Left forelimb (tissue), 1 donor: ENCODE measurements around the gene ERC1.
"Not testable (repeated sequence)": the region's sequence is repeated elsewhere in the genome, so short reads cannot be mapped to it uniquely, and the experiment has no call there.

Source experiments
- DNase-seq: peaks from one replicate; pipeline ENCODE4 v3.0.0-alpha.2; 2018; ENCODE audit warnings: low spot score

ERC1 gene

DNA sequence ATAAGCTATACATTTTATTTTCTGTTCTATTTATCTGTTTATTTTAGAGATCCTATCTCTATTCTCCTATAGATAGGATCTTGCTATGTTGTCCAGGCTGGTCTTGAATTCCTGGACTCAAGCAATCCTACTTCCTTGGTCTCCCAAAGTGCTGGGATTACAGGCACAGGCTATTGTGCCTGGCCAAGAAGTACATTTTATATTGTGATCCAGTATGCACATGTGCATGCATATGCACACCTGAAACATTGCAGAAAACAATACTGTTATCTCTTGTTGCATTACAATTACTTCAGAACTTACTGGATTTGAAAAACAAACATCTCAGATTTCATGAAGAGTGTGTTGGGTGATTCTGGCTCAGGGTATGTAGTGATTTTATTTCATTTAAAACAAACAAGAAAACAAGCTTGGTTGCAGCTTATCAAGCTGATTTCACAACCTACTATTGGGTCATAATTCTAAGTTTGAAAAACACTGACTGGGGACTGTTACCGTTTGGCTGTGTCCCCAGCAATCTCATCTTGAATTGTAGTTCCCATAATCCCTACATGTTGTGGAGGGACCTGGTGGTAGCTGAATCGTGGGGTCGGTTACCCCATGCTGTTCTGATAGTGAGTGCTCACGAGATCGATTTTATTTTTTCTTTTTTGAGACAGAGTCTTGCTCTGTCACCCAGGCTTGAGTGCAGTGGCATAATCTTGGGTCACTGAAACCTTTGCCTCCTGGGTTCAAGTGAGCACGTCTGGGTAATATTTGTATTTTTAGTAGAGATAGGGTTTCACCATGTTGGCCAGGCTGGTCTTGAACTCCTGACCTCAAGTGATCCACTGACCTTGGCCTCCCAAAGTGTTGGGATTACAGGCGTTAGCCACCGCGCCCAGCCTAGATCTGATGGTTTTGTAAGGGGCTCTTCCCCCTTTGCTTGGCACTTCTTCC is 31.3 kb downstream of the ERC1 start:
- no peak for DNase-seq

DNA sequence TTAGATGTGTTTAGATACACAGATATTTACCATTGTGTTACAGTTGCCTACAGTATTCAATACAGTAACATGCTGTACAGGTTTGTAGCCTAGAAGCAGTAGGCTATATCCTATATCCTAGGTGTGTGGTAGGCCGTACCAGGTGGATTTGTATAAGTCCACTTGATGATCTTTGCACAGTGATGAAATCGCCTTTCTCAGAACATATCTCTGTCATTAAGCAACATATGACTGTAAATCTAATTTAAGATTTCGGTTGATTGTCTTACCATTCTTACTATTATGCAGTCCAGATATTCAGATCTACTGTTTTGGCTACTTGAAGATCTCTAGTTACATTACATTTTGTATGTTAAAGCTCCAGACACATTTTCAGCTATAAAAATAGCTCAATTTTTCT is 39.8 kb downstream of the ERC1 start:
- DNase-seq = no peak

DNA sequence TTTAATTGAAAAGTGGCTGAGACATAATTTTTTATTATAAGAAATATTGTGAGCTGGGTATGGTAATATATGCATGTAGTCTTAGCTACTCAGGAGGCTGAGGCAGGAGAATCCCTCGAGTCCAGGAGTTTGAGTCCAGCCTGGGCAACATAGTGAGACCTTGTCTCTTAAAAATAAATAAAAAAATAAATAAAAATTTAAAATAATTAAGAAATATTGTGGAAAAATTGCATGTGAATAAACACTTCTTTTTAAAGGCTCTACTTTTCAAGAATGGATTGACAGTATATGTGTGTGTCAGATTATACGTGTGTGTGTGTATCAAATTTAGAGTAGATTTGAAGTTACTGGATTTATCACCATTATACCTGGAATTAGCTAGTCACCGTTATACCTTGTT is 43.2 kb downstream of the ERC1 start:
- DNase-seq = no peak

DNA sequence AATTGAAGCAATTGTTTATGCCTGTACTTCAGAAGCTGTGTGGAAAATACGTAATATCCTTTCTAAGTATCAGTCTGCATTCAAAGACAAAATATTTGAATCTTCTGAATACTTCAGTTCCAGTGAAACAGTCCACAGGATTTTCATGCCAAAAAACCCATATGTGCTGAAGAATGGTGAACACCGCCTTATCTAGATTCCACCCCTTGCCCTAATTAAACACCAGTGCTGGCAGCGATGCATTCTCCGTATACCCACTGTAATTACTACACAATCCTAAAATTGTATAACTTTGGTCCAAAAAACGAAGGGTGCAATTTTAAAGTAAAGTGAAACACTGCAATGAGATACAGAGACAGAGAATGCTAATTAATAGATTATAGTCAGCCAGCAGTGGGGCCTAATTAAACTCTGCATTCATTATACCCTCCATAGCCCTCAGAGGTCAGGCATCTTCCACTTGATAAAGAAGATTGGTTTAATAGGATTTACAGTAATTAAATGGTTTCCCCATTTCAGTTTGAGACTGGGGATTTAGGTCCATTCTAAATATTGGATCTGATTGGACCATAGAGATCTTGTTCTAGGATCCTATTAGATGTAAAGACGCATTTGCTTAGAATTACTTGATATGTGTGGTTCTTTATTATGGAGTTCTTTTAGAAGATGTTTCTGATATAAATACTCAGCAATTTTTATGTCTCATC is 43.9 kb downstream of the ERC1 start:
- DNase-seq = no peak

DNA sequence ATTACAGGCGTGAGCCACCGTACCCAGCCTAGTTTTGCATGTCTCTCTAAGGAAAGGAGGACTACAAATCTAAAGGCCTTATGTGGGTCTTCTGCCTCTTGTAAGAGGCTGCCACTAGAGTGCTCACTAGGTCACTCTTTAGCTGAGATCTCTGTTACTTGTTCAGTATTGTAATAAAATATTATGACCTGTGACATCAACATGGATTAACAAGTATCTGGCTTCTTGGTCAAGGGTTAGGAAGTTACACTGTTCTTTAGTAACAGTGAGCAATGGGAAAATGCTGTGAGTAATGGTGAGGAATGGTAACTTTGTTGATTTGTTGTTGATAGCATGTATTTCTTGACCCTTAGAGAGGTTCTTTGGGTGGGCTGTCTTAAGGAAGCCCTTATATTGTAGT is 50.5 kb downstream of the ERC1 start:
- no peak for DNase-seq

DNA sequence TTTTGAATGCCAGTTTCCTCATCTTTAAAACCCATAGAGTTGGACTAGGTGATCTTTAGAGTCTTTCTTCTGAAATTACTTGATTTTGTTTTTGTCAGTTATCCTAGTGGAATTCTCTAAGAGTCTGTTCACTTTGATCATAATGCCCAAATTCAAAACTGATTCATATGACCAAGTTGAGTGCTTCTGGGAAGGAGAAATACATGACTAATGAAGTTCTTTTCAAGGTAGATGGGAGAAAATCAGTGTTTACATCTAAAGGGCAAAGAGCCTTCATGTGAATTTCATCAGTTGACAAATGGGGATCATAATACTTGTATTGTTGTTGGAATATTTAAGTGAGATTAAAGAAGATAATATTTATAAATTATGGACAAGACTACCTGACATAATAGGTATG is 53.2 kb downstream of the ERC1 start:
- DNase-seq = no peak

DNA sequence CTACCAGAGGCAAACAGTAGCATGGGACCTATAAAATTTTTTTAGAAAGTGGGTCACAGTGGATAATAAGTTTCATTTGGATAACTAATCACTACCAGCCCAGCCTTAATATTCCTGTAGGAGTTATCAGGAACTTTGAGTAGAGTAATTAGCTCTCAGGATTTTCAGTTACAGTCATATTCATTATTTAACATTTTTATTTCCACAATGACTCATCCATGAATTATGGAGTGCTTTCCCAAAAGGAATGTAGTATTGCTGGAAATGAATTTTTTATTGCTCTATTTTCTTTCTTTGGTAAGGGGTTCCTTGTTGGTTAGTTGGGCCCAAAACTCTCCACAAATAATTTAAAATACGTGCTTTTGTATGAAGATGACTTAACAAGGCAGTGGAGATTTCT is 53.7 kb downstream of the ERC1 start:
- DNase-seq = no peak

DNA sequence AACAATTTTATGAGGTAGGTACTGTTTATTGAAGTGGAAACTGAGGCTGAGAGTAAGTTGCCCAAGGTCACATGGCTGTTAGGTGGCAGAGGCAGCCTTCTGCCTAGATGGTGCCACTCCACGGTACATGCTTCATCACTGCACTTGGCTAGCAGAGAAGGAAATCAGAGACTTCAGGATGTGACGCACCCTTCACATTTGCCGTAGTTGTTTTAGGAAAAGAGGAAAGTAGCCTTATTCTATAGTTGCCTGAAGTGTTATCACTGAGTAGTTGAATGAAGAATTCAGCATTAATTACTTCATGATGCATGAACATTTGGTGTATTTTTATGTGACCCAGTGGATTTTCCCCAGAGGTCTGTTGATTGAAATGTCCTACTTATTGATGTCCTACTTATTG is 55.7 kb downstream of the ERC1 start:
- no peak for DNase-seq

DNA sequence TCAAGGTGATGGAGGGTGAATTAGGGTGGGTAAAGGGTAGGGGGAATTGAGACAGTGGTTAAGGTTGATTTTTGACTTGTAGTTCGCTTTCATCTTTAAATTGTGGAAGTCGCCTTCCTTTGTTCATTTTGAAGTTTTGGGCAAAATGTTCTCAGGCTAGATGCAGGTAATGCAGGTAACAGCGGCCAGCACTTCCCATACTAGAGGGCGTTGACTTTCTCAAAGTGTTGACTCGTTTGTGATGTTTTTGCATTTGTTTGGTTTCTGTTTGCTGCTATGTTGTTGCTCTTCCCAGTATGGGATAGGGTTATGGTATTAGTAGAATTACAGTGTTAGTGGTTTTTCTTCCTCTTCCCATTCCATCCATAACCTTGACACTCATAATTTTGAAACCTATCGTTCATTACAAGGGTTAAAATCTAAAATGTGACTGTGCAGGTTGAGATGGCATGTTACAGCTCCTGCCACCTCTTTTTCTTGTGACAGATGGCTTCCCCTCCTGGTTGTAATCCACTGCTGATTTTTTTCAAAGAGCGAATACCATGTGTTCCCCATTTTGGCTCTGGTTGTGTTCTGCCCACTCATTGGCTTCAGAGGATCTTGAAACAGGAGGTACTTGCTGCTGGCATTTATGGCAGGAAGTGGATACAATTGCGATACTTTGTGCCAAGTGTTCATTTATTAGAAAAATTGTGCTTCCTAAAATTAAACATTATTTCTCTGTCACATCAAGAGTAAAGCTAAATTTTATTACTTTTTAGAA is 57.1 kb downstream of the ERC1 start:
- DNase-seq = no peak

DNA sequence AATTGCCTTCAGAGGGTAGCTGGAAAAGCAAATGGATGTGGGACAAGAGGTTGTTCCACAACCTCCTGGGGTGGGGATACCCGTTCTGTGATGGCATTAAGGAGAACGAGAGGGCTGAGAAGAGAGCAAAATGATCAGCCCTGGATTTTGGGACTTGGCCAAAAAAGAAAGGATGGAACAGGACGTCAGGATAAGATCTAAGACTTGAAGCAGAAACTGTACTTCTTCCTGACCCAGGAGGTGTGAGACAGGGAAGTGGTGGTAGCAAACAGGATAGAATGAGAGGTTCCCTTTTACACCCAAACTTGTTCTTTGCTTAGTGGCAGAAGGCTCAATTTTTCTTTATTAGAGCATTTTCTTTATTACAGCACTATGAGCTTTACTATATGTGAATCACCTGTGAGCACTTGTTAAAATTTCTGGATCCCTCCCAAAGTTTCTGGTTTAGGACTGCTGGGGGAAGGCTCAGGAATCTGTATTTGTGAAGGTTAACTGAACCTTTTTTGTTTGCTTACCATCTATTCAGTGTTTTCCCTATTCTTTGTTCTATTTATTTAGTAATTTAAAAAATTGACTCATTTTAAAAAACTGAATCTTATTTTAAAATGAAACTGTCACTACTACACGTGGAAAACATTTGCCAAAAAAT is 59.2 kb downstream of the ERC1 start:
- no peak for DNase-seq

DNA sequence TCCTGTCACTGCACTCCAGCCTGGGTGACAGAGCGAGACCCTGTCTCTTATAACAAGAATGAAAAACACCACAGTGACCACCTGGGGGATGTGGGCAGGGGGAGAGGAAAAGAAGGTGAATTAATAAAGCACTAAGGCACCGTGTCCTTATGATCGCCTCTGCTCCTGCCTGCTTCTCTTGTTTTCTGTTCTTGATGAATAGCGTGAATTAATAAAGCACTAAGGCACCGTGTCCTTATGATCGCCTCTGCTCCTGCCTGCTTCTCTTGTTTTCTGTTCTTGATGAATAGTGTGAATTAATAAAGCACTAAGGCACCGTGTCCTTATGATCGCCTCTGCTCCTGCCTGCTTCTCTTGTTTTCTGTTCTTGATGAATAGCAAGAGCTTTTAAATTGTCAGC is 60.6 kb downstream of the ERC1 start:
- DNase-seq = not testable (repeated sequence)

DNA sequence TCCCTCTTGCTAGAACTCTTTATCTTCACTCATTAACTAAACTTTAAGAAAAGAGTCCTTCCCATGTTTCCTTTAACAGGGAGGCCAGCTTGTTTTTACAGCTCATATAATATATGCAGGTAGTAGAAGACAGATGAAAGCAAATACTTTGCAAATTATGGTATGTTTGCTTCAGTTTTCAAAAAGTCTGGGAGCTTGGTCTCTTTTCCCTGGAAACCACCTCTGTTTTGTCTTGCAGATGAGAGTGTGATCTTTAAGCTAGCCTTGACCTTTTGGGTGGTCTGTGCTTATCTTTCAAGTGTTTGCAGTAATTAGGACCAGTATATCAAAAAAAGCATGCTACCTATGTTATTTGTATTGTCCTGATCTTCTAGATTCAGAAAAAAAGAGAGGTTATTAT is 62.7 kb downstream of the ERC1 start:
- no peak for DNase-seq

DNA sequence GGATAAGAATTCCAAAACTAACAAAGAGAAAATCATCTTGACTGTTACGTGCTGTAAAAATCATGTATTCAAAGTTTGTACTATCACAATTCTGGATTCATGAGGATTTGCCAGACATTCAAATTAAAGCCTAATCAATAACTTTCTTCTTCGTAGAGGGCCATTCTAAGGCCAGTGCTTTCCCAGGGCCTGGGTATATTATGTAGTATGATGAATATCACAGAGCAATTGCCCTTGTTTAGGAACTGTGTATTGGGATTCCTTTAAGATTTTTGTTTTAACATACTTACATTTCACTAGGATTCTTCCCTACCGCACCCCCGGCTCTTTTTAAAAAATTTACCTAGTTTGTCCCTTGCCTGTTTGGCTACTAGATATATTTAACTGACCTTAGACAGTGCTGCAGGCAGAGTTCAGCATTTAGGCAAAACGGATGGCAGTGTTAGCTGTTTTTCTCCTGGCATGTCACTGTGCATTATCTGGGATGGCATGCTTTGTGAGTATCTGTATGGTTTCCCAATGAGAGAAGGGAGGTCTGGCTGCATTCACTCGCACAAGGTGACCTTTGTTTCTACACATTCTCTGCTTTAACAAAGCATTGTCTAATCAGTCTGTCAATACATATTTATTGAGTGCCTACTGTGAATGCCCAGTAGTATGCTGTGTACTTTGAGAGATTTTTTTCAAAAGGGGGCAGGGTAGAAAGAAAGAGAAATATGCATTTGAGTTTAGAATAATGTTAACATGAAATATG is 63.3 kb downstream of the ERC1 start:
- no peak for DNase-seq

DNA sequence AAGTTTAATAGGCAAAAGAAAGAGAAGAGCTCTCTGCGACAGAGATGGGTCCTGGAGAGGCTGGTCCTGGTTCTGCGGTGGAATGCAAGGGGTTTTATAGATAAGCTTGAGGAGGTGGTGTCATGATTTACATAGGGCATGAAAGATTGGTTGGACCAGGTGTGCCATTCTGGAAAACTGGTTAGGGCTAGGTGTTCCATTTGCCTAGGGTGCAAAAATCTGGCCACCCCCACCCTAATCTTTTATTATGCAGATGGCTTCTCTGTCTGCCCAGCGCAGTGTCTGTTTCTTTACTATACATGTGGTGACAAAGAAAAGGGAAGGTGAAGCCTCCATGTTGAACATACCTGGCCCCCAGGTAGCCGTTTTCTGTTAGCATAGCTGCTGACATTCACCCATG is 65.4 kb downstream of the ERC1 start:
- DNase-seq = no peak

DNA sequence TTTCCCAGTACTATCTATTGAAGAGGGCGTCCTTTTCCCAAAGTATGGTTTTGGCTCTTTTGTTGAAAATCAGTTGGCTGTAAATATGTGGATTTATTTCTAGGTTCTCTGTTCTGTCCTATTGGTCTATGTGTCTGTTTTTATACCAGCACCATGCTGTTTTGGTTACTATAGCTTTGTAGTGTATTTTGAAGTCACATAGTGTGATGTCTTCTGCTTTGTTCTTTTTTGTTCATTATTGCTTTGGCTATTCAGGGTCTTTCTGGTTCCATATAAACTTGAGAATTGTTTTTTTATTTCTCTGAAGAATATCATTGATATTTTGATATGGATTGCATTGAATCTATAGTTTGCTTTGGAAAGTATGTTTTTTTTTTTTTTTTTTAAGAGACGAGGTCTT is 67.4 kb downstream of the ERC1 start:
- DNase-seq = no peak

DNA sequence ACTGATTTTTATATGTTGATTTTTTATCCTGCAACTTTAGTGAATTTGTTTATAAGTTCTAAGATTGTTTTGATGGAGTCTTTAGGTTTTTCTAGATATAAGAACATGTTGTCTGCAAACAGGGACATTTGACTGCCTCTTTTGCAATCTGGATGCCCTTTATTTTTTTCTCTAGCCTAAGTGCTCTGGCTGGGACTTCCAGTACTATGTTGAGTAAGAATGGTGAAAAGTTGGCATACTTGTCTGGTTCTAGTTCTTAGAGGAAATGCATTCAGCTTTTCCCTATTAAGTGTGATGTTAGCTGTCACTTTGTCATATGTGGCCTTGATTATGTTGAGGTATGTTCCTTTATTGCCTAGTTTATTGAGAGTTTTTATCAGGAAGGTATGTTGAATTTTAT is 68.1 kb downstream of the ERC1 start:
- no peak for DNase-seq

DNA sequence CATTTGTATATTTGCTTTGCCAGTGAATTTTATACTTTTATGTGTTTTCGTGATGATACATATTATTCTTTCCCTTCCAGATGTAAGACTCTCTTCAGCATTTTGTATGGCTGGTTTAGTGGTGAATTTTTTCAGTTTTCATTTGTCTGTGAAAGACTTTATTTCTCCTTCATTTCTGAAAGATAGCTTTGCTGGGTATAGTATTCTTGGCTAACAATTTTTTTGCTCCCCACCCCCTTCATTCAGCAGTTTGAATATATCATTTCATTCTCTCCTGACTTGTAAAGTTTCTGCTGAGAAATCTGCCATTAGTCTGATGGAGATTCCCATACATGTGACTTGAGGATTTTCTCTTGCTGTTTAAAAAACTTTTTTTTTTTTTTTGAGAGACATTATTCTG is 72.8 kb downstream of the ERC1 start:
- DNase-seq = no peak

DNA sequence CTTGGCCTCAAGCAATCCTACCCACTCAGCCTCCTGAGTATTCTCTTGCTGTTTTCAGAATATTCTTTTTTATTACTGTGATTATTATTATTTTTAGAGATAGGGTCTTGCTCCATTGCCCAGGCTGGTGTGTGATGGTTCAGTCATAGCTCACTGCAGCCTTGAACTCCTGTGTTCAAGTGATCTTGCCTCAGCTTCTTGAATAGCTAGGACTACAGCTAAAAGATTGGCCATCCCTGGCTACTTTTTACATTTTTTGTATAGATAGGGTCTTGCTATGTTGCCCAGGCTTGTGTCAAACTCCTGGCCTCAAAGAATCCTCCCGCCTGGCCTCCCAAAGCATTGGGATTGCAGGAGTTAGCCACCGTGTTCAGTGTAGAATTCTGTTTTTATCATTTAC is 73.3 kb downstream of the ERC1 start:
- no peak for DNase-seq

DNA sequence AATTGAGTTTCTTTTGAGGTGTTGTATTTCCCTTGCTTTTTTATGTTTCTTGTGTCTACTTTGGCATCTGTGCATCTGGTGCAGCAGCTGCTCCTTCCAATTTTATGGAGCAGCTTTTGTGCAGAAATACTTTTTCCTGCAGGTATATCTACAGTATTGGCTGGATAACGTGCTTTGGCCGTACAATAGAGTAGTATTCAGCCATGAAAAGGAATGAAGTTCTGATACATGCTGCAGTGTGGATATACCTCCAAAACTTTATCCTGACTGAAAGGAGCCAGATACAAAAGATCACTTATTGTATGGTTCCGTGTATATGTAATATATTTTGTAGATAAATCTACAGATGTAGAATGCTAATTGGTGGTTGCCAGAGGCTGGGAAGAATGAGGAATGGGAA is 74.6 kb downstream of the ERC1 start:
- DNase-seq = no peak

DNA sequence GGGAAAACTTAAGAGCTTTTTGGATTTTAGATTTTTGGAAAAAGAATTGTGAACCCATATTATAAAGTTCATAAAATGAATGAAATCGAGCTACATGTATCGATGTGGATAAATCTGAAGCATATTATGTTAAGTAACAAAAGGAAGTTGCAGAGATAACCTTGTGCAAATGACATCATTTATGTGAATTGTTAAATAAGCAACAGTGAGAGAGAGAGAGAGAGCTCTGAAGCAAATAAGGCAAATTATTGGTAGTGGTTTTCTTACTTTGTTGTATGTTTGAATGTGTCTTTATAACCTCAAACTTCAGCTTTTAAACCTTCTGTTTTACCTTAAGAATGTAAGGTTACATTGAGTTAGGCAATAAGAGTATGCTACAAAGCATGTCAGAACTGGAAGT is 78.8 kb downstream of the ERC1 start:
- no peak for DNase-seq

DNA sequence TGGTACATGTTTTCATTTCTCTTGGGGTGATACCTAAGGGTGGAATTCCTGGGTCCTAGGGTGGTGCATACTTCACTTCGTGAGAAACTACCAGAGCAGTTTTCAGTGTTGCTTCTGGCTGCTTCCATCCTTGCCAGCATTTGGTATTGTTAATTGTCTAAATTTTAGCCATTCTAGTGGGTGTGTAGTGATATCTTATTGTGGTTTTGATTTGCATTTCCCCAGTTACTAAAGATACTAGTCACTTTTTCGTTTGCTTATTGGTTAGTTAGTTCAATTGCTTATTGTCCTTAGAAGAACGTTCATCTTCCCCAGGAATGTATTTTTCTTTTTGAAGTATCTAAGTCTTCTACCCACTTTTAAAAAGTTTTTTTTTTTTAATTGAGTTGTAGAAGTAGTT is 80.2 kb downstream of the ERC1 start:
- no peak for DNase-seq

DNA sequence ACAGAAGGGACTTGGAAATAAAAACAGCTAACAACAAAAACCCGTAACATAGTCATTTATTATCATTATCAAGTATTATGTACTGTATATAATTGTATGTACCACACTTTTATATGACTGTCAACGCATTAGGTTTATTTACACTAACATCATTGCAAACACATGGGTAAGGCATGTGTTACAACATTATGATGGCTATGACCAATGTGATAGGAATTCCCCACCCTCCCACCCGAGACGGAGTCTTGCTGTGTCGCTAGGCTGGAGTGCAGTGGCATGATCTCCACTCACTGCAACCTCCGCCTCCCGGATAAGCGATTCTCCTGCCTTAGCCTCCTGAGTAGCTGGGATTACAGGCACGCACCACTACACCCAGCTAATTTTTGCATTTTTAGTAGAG is 82.6 kb downstream of the ERC1 start:
- no peak for DNase-seq
